ENCODE measurements around the gene EYA2. TPM values are rescaled to one million over a fixed set of nuclear protein-coding genes. Genes with fewer than 3 reads are reported as not detected.

Gene EYA2
- total RNA-seq, 1 donor, result 1.6 TPM

DNA sequence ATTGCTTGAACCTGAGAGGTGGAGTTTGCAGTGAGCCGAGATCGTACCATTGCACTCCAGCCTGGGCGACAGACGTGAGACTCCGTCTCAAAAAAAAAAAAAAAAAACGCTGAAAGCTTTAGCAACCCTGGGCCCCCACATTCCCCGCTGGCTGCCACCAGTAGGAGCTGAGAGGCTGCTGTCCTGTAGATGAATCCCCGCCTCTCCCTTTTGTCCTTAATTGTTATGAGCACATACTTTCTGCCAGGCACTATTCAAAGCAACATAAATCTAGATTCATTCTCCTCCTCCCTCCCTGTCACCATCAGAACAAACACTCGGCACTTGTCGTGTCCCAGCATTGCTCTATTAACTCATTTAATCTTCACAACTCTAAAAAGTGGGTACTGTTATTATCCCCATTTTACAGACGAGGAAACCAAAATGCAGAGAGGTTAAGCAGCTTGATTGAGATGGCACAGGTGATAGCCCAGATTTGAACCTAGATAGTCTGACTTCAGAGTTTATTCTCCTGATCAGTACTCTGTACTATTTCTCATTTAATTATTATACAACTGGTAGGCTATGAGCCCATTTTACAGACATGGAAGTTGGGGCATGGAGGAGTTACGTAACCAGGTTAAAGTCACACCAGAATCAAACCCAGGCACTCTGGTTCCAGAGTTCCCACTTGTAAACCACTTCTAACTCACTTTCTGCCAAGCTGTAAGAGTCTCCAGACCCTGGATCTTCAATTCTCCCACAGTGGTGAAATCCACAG is 97.4 kb downstream of the EYA2 start:
- TF ChIP-seq, protein P1, sequence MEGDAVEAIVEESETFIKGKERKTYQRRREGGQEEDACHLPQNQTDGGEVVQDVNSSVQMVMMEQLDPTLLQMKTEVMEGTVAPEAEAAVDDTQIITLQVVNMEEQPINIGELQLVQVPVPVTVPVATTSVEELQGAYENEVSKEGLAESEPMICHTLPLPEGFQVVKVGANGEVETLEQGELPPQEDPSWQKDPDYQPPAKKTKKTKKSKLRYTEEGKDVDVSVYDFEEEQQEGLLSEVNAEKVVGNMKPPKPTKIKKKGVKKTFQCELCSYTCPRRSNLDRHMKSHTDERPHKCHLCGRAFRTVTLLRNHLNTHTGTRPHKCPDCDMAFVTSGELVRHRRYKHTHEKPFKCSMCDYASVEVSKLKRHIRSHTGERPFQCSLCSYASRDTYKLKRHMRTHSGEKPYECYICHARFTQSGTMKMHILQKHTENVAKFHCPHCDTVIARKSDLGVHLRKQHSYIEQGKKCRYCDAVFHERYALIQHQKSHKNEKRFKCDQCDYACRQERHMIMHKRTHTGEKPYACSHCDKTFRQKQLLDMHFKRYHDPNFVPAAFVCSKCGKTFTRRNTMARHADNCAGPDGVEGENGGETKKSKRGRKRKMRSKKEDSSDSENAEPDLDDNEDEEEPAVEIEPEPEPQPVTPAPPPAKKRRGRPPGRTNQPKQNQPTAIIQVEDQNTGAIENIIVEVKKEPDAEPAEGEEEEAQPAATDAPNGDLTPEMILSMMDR (IDR thresholded peaks at IDR 0.05; ENCODE audit: insufficient read depth, low read length), result no peak
- DNase-seq (ENCODE audit: low read depth), result no peak
- H3K4me3 ChIP-seq (ENCODE audit: low read depth, low read length), result no peak overlapping the region

DNA sequence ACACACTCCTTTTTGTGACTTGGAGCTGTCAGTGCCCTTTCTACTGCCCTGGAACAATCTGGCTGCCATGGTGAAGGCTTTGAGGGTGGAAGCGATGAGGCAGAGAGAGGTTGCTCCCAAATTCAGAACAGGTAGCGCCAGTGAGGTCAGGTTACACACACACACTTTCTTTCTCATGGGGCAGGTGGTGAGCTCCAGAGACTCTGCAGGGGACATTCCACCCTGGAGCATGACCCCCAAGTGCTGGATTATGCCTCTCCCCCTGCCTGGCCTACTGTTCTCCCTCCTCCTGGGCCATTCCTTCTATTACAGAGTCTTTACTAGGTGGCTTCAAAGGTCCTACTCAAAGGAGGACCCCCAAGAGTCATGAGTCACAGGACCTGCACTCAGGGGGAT is 98.0 kb downstream of the EYA2 start:
- TF ChIP-seq, protein P1 (IDR thresholded peaks at IDR 0.05; ENCODE audit: insufficient read depth, low read length), result no peak
- no peak overlapping the region for H3K4me3 ChIP-seq (ENCODE audit: low read depth, low read length)
- DNase-seq (ENCODE audit: low read depth), result no peak

- DNase-seq (ENCODE audit: low read depth), result no peak
- no peak overlapping the region for H3K4me3 ChIP-seq (ENCODE audit: low read depth, low read length)
- TF ChIP-seq, protein P1 (IDR thresholded peaks at IDR 0.05; ENCODE audit: insufficient read depth, low read length), result no peak
These were observed 98.9 kb downstream of the EYA2 start for GRCh38 chr20:46993465-46994095.

DNA sequence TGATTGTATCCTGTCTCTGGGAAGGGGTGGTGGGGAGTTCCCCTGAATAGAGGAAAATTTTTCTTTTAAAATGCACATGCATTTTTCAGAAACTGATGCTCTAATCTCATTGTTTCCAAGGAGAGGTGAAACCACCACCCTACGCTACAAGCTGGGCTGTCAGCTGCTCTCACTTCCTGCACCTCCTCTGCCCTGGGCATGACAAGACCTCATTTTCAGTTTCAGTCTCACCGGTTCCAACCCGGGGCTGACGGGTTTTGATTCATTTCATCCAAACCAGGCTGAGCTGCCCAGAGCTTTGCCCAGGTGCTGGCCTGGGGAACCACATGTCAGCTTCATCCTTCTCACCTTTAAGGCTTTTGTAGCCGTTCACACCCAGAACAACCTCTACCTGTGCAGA is 99.7 kb downstream of the EYA2 start:
- no peak for DNase-seq (ENCODE audit: low read depth)
- TF ChIP-seq, protein P1 (IDR thresholded peaks at IDR 0.05; ENCODE audit: insufficient read depth, low read length), result no peak
- no peak overlapping the region for H3K4me3 ChIP-seq (ENCODE audit: low read depth, low read length)

DNA sequence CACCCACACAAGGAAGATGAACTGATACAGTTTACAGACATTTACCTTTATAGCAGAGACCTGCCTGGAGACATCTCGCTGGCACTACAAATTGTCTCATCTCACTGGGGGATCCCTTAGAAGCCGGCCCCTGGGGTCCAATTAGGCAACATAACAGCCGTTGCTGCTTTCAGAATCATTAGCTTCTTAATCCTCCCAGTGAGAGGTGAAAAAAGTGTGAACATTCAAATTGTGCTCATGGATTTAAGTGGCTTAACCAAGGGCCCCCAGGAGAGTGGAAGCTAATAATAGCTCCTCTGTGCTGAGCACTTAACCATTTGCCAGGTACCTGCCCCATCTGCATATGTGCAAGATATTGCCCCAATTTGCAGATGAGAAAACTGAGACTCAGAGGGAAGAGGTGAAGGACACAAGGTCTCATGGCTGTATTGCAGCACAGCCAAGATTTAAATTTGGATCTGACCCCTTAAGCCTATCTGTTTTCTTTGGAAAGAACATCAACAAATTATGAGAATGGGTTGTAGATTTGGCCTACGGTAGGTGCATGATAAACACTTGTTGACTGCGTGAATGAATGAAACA is 101.0 kb downstream of the EYA2 start:
- DNase-seq (ENCODE audit: low read depth), result no peak
- H3K4me3 ChIP-seq (ENCODE audit: low read depth, low read length), result no peak overlapping the region
- TF ChIP-seq, protein P1 (IDR thresholded peaks at IDR 0.05; ENCODE audit: insufficient read depth, low read length), result no peak

DNA sequence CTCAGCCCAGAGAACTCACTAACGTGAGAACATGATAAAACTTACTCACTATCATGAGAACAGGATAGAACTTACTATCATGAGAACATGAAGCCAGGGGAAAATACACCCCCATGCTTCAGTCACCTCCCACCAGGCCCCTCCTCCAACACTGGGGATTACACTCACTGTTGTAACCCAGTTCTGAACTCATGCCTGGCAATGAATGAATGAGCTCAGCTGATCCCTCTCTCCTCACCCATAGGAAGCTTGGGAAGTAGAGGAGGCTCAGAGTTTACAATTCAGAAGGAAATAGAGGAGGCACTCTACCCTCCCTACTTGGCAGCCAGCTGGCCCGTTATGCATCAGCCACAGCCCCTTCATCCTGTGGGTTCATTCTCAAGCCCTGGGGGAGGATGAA is 102.5 kb downstream of the EYA2 start:
- TF ChIP-seq, protein P1 (IDR thresholded peaks at IDR 0.05; ENCODE audit: insufficient read depth, low read length), result no peak
- no peak for DNase-seq (ENCODE audit: low read depth)
- no peak overlapping the region for H3K4me3 ChIP-seq (ENCODE audit: low read depth, low read length)

Measured in fibroblast of the aortic adventitia (primary cell).